K562 (cell line): ENCODE data around the gene KLHL22. TPM values are rescaled to one million over a fixed set of nuclear protein-coding genes. Genes with fewer than 3 reads are reported as not detected.

ENCODE experiments used
- ARNT ChIP-seq, 2 experiments: fragments of 450-650 bp; IDR thresholded peaks; 2 replicates each; pipeline ENCODE4 v1.6.1; 2016; ENCODE audit warnings: mild to moderate bottlenecking in 1 of 2
- BRCA1 ChIP-seq, 2 experiments: fragments of 450-650 bp in 1 of 2; sonication (generic) in 1 of 2; formaldehyde crosslinking in 1 of 2; IDR thresholded peaks; 2 replicates each; pipeline versions ENCODE4 v1.5.0 to v1.6.1; 2017 to 2020; ENCODE audit warnings: mild to moderate bottlenecking in 1 of 2, missing genetic modification reagents in 1 of 2
- CBFB ChIP-seq: sonication (generic); formaldehyde crosslinking; IDR thresholded peaks from 2 replicates; pipeline ENCODE4 v1.4.0; 2020; ENCODE audit warnings: mild to moderate bottlenecking, missing genetic modification reagents
- CHD4 ChIP-seq: fragments of 200-600 bp; sonication (generic); IDR thresholded peaks from 3 replicates; pipeline ENCODE4 v1.6.1; 2012; ENCODE audit warnings: low read depth, mild to moderate bottlenecking, mixed read lengths, low read length, inconsistent platforms; ENCODE audit not compliant: insufficient read depth, insufficient replicate concordance, poor library complexity, severe bottlenecking
- FOXP4 ChIP-seq: sonication (generic); formaldehyde crosslinking; IDR thresholded peaks from 2 replicates; pipeline ENCODE4 v1.8.0; 2022; ENCODE audit warnings: mild to moderate bottlenecking, missing genetic modification reagents, borderline replicate concordance
- HINFP ChIP-seq: fragments of 450-650 bp; conservative IDR thresholded peaks from 2 replicates; pipeline ENCODE4 v1.6.1; 2016; ENCODE audit warnings: missing genetic modification characterization, low read depth, mild to moderate bottlenecking, control low read depth, missing compliant biosample characterization
- HMBOX1 ChIP-seq: sonication (generic); IDR thresholded peaks from 2 replicates; pipeline ENCODE4 v1.6.1; 2016
- JUND ChIP-seq, 2 experiments: IDR thresholded peaks; 2 replicates in 1 of 2; 3 replicates in 1 of 2; pipeline ENCODE4 v1.6.1; 2011; ENCODE audit warnings: borderline replicate concordance in 2 of 2, low read depth in 2 of 2, low read length in 2 of 2, improper control_type of control experiment in 1 of 2, missing biosample characterization in 1 of 2, missing genetic modification characterization in 1 of 2, missing genetic modification reagents in 1 of 2
- NBN ChIP-seq: fragments of 450-650 bp; IDR thresholded peaks from 2 replicates; pipeline ENCODE4 v1.6.1; 2016; ENCODE audit warnings: low read depth, mild to moderate bottlenecking
- NEUROD1 ChIP-seq: fragments of 150-350 bp; IDR thresholded peaks from 2 replicates; pipeline ENCODE4 v1.6.1; 2014; ENCODE audit warnings: borderline replicate concordance, low read length, low read depth; ENCODE audit not compliant: partially characterized antibody
- NFRKB ChIP-seq: fragments of 450-650 bp; IDR thresholded peaks from 2 replicates; pipeline ENCODE4 v1.6.1; 2016; ENCODE audit warnings: low read depth
- PHB2 ChIP-seq: fragments of 450-650 bp; IDR thresholded peaks from 2 replicates; pipeline ENCODE4 v1.6.1; 2017; ENCODE audit warnings: low read depth
- PHTF2 ChIP-seq: fragments of 250-450 bp; sonication (Bioruptor Pico); IDR thresholded peaks from 2 replicates; pipeline ENCODE4 v1.5.0; 2021; ENCODE audit warnings: mild to moderate bottlenecking
- SIN3B ChIP-seq: fragments of 450-650 bp; IDR thresholded peaks from 2 replicates; pipeline ENCODE4 v1.6.1; 2017; ENCODE audit warnings: low read depth, mild to moderate bottlenecking, moderate library complexity
- SP2 ChIP-seq: IDR thresholded peaks from 2 replicates; pipeline ENCODE4 v1.6.1; 2011; ENCODE audit warnings: mild to moderate bottlenecking, low read depth, low read length, moderate library complexity; ENCODE audit not compliant: poor library complexity, severe bottlenecking; ENCODE audit errors: extremely low read depth
- THAP12 ChIP-seq: fragments of 250-450 bp; sonication (Bioruptor Pico); IDR thresholded peaks from 2 replicates; pipeline ENCODE4 v1.9.0; 2021; ENCODE audit warnings: mild to moderate bottlenecking, inconsistent platforms
- ZBTB26 ChIP-seq: fragments of 450-650 bp; formaldehyde crosslinking; IDR thresholded peaks from 2 replicates; pipeline ENCODE4 v1.4.0; 2022; ENCODE audit warnings: missing genetic modification characterization
- ZNF354B ChIP-seq: fragments of 250-450 bp; sonication (Bioruptor Pico); IDR thresholded peaks from 2 replicates; pipeline ENCODE4 v1.4.0; 2020
- ZNF695 ChIP-seq: fragments of 450-650 bp; formaldehyde crosslinking; IDR thresholded peaks from 2 replicates; pipeline ENCODE4 v1.4.0; 2020; ENCODE audit warnings: mild to moderate bottlenecking, moderate library complexity
- polyA plus RNA-seq, 8 experiments: library from polyadenylated mRNA; depleted of rRNA in 4 of 8; stranded (reverse) in 5 of 8; unstranded in 3 of 8; fragments of >200 nt; fragmentation: Nextera tagmentation in 2 of 8; fragmentation: Illumina TruSeq in 1 of 8; extraction: Ambion mirVana in 2 of 8; extraction: Trizol in 1 of 8; gene quantifications; 2 replicates each; pipeline versions ENCODE4 v1.2.1 to v1.2.3, GENCODE V29; 2011 to 2014; ENCODE audit warnings: inconsistent platforms in 1 of 8, missing spikeins in 1 of 8
- total RNA-seq, 7 experiments: library from RNA; depleted of rRNA in 6 of 7; stranded (reverse); fragments of >200 nt in 6 of 7; fragmentation: Illumina TruSeq in 2 of 7; extraction: Trizol in 2 of 7; gene quantifications; 2 replicates each; pipeline versions ENCODE4 v1.2.1 to v1.2.3, GENCODE V29; 2011 to 2021; ENCODE audit warnings: low replicate concordance in 1 of 7

KLHL22 gene
- total and polyA plus RNA-seq, 9 of the 15 experiments (the other 6 are each of a cell fraction or from before 2014, with no cell fraction given) = 1.3 to 25.6 (median 15.2) TPM

- TF ChIP-seq JUND (IDR thresholded peaks at IDR 0.05; ENCODE audit: borderline replicate concordance, low read depth, low read length) (peak; percentile 98), JUND (tag; IDR thresholded peaks at IDR 0.05; ENCODE audit: borderline replicate concordance, low read depth, low read length) (no peak), CHD4 (peak; percentile 70), HINFP (tag) (no peak), PHB2 (no peak), ZNF354B (CRISPR knock-in tag) (no peak), SIN3B (no peak), HMBOX1 (no peak), ARNT (IDR thresholded peaks at IDR 0.05) (no peak), CBFB (CRISPR knock-in tag) (no peak), NEUROD1 (peak; percentile 44), SP2 (no peak), BRCA1 (IDR thresholded peaks at IDR 0.05) (no peak), BRCA1 (CRISPR knock-in tag; IDR thresholded peaks at IDR 0.05) (no peak), ZBTB26 (no peak), THAP12 (CRISPR knock-in tag) (no peak), FOXP4 (CRISPR knock-in tag) (peak; percentile 84; the same call in 1 of the 2 replicates), PHTF2 (CRISPR knock-in tag) (no peak), NFRKB (no peak), NBN (no peak), ZNF695 (CRISPR knock-in tag) (no peak)
Measured at GRCh38 chr22:20509344-20510047, 13.9 kb upstream of the KLHL22 start (continued).
